Measurements from ENCODE around the gene PTPRN.
"Not testable (repeated sequence)": the region's sequence is repeated elsewhere in the genome, so short reads cannot be mapped to it uniquely, and the experiment has no call there.

Gene PTPRN

DNA sequence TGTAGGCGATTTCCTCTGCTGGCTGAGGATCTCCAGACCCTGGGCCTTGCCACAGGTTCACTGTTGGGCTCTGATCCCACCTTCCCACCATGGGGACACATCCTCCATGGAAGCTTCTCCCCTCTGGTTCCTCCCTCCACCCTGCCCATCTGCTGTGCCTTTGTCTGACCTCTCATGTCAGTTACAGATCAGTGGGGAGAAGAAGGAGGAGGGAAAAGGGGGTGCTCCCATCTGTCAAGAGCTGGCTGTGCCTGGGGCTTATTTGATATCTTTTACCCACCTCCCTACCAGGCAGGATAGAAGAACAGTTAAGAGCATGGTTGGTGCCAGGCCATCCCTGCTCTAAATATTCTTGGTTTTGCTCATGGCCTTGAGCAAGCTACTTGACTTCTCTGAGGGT lies 42.3 kb downstream of the PTPRN start:
- peak; percentile 53 for DNase-seq

- DNase-seq: no peak
Observed at GRCh38 chr2:219266232-219266631, 43.0 kb downstream of the PTPRN start.

GRCh38 chr2:219261024-219261855 lies 48.0 kb downstream of the PTPRN start:
- no peak for DNase-seq

DNA sequence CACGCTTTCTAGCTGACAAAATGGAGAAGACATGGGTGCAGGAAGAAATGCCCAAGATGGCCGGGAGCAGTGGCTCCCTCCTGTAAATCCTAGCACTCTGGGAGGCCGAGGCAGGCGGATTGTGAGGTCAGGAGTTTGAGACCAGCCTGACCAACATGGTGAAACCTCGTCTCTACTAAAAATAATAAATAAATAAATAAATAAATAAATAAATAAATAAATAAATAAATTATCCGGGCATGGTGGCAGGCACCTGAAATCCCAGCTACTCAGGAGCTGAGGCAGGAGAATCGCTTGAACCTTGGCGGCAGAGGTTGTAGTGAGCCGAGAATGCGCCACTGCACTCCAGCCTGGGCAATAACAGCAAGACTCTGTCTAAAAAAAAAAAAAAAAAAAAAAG lies 50.3 kb downstream of the PTPRN start:
- DNase-seq: not testable (repeated sequence)

DNA sequence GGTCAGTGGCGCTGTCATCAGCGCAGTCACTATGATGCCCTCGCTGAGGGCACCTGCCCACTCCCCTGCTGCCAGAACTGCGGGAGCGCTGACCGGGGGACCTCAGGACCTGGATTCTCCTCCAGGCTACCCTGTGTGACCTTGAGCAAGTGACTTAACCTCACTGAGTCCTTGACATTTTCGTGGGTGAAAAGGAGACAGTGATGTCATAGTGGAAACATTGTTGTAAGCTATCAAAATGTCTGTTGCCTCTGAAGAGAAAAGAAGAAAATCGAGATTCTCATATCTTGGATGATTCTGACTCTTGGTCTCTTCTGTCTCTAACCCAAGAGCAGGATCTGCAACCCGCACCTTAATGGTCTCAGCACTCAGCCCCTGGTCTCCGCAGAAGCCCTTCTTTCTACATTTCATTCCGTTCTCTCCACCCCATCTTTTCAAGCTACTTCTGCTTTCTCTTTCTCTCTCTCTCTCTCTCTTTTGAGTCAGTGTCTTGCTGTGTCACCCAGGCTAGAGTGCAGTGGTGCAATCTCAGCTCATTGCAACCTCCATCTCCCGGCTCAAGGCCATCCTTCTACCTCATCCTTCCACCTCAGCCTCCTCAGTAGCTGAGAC lies 54.5 kb downstream of the PTPRN start:
- peak; percentile 10 for DNase-seq

- peak; percentile 83 for DNase-seq
Observed at GRCh38 chr2:219253753-219254589, 55.2 kb downstream of the PTPRN start, which contains the start of gene TUBA4A. Gene TUBA4A (minus strand): TSS chr2:219253918. CDS start chr2:219253858, 60 bp downstream.

GRCh38 chr2:219252900-219253752 lies 56.1 kb downstream of the PTPRN start, which contains the start of gene TUBA4B:
Gene TUBA4B (plus strand): TSS chr2:219253243. CDS start chr2:219253408, 165 bp downstream.
- DNase-seq: peak; percentile 34

- DNase-seq: no peak
Observed at GRCh38 chr2:219252570-219252899, 56.7 kb downstream of the PTPRN start.

DNA sequence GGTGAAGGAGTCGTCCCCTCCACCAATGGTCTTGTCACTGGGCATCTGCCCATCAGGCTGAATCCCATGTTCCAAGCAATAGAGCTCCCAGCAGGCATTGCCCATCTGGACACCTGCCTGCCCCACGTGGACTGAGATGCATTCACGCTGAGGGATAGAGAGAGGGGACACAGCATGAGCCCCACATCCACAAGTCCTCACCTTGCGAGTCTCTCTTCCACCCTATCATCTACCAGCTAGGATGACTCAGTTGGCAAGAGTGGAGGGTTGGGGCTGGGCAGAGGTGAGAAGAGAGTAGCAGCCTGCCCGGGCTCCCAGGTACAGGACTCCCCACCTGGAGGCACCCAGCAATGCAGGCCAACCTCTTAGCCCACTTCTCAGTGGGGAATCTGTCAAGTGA lies 57.1 kb downstream of the PTPRN start:
- no peak for DNase-seq

GRCh38 chr2:219251656-219252055 lies 57.5 kb downstream of the PTPRN start:
- DNase-seq: no peak

DNA sequence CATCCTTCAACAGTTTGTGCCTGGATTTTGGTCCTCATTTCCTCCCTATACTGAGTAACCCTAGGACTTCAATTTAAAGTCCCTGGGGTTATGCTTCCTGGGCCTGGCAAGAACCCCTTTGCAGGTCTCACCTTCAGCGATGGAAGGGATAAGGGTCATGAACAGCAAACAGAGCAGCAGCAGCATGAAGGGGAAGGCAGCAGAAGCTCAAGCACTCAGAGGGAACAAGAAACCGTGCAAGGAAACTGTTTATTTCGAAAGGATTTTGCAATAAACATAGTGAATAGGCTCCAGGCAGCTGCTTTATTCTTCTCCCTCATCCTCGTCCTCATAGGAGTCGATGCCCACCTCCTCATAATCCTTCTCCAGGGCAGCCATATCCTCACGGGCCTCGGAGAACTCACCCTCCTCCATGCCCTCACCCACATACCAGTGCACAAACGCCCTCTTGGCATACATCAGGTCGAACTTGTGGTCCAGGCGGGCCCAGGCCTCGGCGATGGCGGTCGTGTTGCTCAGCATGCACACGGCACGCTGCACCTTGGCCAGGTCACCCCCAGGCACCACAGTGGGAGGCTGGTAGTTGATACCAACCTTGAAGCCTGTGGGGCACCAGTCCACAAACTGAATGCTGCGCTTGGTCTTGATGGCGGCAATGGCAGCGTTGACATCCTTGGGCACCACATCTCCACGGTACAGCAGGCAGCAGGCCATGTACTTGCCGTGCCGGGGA lies 59.0 kb downstream of the PTPRN start:
- DNase-seq: no peak

GRCh38 chr2:219249203-219249980 lies 59.8 kb downstream of the PTPRN start:
- DNase-seq: peak; percentile 76

DNA sequence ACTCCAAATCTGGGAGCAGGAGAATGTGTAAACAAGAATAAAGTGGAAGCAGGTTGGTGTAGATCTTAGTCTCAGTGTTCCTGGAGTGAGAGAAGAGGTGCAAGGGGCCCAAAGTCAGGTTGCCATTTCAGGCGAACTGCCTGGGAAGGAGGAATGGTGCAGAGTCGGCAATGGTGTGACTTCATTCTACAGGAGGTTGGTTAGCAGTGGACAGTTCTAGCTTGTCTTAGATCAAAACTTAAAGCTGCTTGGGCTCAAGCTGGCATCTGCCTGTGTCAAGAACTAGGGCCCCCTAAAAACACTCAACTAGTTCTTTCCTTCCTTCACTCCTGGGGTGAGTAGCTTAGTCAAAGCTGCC lies 60.4 kb downstream of the PTPRN start:
- DNase-seq: no peak

DNA sequence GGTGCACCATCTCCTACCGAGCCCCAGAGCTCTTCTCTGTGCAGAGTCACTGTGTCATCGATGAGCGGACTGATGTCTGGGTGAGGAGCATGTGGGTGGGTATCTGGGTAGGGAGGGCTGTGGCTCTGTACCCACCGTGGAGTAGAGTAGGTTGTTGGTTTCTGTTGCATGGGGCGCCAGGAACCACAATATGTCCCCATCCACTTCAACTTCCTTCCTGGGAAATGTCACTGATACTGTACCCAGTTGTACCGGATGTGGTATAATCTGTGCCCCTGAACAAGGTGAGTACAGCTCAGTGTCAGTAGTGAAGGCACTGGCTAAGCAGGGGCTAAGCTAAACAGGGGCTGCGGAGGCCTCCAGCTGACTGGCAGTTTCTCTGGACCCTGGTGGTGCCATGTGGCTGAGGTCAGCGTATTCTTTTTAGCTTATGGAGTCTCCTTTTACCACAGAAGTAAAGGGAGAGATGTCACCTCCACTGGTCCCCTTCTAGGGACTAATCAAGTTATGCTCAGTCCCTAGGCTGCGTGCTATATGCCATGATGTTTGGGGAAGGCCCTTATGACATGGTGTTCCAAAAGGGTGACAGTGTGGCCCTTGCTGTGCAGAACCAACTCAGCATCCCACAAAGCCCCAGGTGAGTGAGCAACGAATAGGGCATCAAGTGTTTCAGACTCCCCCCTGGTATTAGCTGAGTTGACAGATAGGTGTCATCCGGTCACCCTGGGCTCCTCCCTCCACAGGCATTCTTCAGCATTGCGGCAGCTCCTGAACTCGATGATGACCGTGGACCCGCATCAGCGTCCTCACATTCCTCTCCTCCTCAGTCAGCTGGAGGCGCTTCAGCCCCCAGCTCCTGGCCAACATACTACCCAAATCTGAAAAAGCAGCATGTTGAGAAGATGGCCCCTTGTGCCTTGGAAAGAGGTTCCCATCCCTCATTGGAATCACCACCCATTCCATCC lies 61.2 kb downstream of the PTPRN start:
- no peak for DNase-seq

- DNase-seq: no peak
Observed at GRCh38 chr2:219246559-219246958, 62.6 kb downstream of the PTPRN start.

GRCh38 chr2:219245899-219246230 lies 63.3 kb downstream of the PTPRN start:
- DNase-seq: peak; percentile 18

- DNase-seq: peak; percentile 89
Observed at GRCh38 chr2:219245148-219245898, 63.9 kb downstream of the PTPRN start, which contains the start of the genes GLB1L and STK16. Gene GLB1L (minus strand): TSS chr2:219245444. CDS start chr2:219243573, 1,871 bp downstream. Gene STK16 (plus strand): TSS chr2:219245479. CDS start chr2:219246000, 521 bp downstream.

DNA sequence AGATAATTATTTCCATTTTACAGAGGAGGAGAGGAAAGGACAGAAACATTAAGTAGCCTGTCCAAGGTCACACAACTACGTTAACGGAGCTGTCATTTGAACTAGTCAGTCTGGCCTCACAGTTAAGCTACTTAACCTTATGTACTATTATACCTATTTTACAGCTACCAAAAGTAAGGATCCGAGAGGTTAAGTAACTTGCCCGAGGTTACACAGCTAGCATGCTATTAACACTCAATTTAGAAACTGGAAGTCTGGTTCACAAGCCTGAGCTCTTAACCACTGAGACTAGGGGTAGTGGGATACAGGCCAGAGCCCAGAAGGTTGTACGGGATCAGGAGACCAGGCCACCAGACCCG lies 64.4 kb downstream of the PTPRN start:
- no peak for DNase-seq

GRCh38 chr2:219243291-219243761 lies 65.9 kb downstream of the PTPRN start:
- DNase-seq: peak; percentile 21
